GM18520 (cell line): ENCODE measurements around the gene AP4B1.

Source experiments
- ATAC-seq: cut with Tn5 transposase; IDR thresholded peaks from one replicate; pipeline ENCODE4 v1.9.1; 2021; ENCODE audit not compliant: unreplicated experiment

AP4B1 gene

DNA sequence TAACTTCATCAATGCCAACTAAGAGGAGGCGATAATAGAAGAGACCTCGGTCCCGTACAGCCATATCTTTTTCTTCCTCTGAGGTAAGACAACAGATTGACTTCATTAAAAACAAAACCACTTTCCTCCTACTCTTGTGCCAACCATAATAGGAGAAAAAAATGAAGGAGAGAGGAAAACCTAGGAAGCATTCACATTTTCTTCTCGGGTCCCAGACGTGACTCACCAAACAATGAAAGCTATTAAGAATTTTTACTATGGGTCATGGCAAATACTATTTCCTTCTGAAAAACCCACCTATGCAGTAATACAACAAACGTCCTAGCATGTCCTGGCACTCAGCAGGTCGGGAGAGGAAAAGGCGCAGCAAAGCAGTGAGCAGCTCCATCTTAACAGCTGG lies 8.6 kb downstream of the AP4B1 start:
- no peak for ATAC-seq

DNA sequence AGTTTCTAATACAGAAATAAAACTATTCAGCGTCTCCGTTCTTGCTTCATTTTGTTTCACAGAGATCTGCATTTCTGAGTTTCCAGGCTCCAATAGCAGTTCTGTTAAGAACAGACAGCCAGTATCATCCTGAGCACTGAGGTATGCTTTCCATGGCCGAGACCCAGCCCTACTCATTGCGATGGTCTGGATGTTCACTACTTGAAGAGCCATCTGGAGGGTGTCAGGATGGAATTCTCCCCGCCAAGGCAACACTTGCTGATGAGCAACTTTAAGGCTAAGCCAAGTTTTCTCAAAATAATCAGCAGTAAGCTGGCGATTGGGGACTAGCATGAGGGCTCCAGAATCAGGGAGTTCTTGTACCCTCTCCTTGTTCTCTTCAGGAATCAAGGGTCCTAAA lies 9.5 kb downstream of the AP4B1 start:
- ATAC-seq = no peak

DNA sequence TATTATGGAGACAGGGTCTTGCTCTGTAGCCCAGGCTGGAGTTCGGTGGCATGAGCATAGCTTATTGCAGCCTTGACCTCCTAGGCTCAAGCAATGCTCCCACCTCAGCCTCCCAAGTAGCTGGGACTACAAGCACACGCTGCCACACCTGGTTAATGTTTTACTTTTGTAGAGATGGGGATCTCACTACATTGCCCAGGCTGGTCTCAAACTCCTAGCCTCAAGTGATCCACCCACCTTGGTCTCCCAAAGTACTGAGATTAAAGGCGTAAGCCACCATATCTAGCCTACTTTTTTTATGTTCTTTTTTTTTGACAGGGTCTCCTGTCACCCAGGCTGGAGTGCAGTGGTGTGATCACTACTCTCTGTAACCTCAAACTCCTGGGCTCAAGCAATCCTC lies 11.3 kb downstream of the AP4B1 start:
- no peak for ATAC-seq

DNA sequence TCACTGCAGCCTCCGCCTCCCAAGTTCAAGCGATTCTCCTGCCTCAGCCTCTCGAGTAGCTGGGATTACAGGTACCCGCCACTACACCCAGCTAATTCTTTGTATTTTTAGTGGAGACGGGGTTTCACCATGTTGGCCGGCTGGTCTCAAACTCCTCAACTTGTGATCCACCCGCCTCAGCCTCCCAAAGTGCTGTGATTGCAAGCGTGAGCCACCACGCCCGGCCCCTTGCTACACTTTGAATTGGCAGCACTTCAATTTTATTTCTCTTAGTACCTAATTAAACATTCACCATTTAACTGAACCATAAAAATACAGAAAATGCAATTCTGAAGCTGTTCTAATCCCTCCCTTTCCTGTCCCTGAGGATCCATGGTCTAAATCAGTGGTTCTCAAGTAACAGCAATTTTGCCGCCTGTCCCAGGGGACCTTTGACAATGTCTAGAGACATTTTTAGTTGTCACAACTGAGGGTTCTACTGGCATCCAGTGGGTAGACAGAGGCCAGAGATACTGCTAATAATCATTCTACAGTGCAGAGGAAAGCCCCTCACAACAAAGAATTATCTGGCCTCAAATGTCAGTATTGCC lies 12.9 kb downstream of the AP4B1 start:
- no peak for ATAC-seq

DNA sequence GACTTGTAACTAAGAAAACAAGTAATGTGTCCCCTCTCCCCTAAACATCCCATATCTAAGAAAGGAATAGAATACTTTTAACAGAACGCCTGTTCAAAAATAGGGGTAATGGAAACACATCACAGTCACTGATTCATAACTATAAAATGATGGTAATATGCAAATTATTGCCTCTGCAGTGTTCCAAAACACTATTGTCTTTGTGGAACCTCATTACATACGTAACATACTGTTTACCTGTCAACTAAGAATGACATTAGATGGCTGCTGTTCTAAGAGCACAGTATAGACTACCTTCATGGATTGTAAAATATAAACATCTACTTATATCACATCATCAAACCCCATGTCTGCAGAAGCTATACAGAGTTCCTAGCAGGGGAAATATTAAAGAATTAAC lies 13.8 kb downstream of the AP4B1 start:
- no peak for ATAC-seq

DNA sequence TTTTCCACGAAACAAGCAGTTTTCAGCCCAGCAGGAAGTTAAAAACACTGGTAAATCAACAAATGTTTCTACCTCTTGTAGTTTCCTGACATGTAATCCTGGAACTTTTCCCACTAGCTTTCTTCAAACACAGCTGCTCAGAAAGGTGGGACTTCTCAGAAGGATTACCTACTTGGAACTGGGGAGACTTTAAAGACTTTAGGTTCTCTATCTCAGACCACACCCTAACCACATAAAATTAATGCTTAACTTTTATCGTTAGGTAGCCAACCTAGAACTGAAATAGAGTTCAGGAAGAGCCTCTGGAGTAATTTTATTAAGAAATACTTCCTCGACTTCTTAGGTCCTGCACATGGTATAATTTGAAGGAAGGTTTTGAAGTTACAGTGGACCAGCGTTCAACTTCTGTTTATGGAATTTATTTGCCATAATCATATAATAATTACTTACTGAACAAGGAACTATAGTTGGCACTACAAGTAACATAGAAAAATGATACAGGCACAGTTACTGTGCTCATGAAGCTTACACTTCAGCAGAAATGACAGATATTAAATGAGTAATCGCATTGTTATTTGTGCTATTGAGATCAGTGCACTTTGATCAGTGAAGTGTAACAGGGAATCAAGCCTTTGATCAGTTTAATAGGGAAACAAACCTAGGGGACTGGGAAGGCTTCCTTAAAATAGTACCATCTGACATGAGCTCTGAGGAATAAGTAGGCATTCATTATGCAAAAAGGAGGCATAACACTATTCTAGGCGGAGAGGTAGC lies 17.0 kb downstream of the AP4B1 start, which contains the start of gene BCL2L15:
TSS of gene BCL2L15 (minus strand) at position 180 of the 774 bp plus-strand sequence. CDS start 206 bp downstream, outside the sequence.
- ATAC-seq = no peak

DNA sequence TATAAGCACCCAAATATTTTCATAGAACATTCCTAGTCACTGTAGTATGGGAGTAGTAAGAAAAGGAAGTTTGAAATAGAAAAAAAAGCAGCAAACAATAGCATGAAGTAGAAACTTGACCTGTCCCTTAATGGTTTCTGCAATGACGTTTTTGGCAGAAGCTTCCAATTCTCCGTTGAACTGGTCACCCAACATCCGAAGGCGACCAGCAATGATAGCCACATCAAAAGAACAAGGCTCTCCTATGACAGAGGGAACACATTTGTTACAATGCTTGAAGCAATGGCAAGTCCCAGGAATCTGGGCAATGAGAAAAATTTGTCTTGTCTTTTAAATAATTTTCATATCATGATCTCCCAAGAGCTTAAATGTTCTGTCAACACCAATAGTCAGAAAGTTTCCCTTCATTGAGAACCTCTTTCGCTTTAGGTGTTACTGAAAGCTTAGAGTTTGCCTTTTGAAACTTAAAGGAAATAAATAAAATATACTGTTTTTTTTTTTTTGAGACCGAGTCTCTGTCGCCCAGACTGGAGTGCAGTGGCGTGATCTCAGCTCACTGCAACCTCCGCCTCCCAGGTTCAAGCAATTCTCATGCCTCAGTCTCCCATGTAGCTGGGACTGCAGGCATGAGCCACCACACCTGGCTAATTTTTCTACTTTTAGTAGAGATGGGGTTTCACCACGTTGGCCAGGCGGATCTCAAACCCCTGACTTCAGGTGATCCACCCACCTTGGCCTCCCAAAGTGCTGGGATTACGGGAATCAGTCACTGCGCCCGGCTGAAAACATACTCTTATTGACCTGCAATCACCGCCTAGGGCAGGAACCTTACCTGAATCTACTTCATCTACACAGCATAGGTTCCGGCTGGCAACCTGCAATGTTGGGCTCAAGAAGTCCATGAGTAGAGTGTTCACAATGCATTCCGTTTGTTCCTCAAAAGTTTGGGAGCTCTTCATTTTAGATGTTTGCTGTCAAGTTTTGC lies 17.9 kb downstream of the AP4B1 start:
- no peak for ATAC-seq

DNA sequence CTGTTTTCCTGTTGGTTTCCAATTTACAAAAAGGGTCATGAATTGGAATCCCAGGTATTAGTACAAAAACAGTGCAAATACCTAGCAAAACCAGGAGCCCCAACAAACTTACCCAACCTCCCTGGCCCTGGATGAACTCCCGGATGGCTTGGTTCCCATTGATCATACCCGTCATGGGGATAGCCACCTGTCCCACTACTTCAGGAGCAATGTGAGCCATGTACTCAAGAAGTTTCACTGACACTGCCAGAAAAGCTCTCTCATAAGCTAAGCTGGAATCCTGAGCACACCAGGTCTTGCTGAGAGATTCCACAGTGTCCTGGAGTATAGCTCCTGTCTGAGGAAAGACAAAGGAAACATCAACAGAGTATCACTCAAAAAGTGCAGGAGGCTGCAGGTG lies 22.9 kb downstream of the AP4B1 start:
- ATAC-seq = no peak

DNA sequence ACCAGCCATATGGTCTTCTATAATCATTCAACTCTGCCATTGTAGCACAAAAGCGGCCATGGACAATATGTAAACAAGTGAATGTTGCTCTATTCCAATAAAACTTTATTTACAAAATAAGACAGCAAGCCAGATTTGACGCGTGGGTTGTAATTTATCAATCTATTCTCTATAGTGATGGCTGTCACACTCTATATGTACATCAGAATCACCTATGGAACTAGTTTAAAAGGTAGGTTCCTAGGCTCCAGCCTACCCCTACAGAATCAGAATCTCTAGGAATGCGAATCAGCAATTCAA lies 24.9 kb downstream of the AP4B1 start:
- no peak for ATAC-seq

DNA sequence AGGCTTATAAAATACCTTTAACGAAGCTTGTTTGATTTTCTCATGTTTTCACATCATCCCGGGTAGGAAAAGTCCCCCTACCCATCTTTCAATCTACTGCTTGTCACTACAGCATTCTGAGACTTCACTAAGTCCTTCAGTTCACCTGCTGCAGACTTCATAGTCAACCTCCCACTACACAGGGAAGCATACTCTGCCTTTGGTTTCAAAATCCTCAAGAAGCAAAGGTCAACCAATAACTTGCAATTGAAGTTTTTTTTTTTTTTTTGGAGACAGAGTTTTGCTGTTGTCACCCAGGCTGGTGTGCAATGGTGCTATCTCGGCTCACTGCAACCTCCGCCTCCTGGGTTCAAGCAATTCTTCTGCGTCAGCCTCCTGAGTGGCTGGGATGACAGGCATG lies 28.4 kb downstream of the AP4B1 start:
- no peak for ATAC-seq

DNA sequence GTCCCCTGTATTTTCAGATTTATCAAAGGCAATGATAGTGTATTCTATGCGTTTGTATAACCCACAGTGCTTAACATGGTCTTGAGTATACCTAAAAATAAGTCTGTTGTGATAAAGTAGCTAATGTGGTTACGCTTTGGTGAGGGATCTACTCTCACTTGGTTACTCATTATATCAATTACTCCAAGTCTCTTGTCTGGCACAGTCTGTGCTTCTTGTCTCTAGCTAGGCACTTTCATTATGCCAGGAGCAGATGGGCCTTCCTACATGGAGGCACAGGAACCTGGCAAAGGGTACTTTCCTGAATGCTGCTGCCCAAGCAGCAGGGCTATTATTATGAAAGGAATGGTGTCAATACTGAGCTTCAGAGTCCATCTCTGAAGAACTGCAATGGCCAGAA lies 28.9 kb downstream of the AP4B1 start:
- peak; percentile 21 for ATAC-seq

DNA sequence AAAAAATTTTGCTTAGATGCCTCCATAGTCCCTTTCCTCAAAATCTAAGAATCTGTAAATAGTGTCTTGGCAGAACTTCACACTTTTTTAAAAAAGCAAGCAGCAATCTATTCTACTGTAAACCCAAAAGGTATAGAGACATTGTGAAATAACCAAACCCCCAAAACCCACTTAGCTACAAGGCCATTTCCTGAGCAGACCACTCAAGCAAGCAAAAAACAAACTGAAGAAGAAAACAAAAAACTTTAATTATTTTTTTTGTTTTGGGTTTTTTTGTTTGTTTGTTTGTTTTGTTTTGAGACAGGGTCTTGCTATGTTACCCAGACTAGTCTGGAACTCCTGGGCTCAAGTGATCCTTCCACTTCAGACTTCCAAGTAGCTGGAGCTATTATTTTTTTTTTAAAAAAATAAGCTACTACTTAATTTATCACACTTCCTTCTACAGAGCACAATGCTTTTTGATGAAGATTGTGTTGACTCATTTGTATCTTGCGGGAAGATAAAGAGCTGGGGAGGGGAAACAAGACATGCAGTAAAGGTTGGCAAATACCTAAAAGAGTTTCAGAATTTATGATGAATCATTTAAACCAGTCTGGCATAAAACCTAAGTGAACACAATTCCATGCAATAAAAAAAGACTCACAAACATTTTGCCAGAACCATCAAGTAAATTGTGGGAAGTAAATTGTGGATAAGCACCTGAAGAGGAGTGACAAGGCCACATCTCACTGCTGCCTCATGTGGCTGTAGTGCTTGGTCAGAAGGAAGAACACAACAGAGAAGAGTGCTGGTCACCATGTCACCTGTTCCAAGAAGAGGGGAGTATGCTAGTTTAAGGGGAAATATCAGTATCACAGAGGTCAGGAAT lies 30.4 kb downstream of the AP4B1 start:
- no peak for ATAC-seq

DNA sequence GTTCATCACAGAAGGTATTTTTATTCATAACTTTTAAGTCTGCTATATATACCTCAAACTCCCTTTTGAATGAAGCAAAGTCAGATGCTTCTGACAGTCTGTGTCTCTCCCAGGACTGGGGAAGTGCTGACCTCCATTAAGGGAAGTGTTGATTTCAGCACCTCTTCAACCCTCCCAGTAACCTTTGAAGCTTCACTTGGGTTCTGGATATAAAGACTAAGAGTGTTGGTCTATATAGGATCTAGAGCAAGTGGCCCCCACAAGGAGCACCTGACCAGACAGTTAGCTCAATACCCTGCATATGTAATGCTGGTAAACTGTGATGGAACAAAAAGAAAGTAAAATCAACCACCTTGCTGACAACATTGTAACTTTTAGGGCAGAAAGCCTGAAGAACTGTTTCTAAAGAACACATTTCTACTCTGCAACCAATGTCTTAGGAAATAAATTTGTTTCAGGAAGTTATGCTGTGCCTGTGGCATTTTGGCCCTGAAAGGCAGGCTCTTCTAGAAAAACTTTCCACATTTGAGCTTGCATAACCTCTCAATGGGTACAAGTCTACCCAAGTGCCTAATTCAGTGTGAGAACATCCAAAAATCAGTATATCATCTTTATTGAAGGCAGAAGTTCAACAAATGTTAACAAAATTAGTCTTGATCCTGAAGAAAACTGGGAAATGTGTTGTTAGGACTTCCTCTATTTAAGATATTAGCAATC lies 32.2 kb downstream of the AP4B1 start:
- ATAC-seq = no peak

DNA sequence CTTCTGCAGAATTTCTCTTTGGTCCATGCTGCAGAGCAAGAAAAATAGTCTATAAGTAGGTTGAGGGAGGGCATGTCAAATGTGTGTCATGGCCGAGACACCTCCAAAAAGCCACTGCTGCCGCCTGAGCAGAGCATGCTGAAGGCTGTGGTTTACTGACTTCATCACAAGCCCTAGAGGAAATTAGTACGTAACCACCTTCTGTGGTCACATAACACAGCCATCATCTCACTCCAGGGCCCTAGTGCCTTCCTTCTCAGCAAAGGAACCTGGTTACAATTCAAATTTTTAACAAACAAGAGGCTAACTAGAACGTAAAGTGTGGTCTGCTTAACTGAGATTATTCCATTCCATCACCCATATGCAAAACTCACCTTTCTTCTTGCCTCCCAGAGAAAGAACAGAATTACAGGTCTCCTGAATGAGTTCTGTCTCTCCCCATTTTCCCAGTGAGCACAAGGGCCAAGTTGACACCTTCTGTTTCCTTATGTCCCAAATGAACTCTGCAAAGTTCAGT lies 32.9 kb downstream of the AP4B1 start, which contains the start of gene PTPN22:
TSS of gene PTPN22 (minus strand) at position 116 of the 517 bp plus-strand sequence.
- ATAC-seq = peak; percentile 90

DNA sequence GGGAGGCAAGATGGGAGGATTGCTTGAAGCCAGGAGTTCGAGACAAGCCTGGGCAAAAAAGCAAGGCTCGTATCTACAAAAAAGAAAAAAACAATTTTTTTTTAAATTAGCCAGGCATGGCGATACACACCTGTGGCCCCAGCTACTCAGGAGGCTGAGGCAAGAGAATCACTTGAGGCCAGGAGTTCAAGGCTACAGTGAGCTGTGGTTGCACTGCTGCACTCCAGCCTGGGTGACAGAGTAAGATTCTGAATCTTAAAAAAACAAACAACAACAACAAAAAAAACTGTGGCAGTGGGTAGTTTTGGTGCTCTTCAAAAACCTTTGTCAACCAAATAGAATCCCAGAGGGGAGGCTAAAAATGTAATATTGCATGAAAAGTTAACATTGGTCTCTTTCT lies 33.8 kb downstream of the AP4B1 start:
- ATAC-seq = no peak

DNA sequence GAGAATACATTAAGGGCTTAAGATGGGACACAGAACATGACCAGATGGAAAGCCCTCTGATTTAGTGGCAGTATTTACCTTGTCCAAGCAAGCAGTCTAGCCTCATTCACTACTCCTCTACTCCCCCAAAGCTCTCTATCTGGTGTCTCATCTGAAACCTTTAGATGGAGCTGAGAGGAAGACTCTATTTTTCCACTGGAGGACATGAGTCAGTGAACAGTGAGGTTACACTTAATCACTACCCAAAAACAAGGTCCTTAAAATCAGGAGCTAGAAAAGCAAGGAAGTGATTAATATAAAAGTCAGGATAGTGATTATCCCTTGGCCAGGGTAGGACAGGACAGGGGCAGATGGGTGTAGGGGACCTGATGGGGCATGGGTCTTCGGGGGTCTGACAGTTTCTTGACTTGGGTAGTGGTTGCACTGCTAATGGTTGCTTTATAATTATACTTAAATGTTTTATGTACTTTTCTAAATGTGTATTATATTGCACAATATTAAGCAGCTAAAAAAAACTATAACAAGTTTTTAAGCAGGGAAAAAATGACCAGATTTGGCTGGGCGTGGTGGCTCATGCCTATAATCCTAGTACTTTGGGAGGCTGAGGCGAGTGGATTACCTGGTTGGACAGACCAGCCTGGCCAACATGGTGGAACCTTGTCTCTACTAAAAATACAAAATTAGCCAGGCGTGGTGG lies 36.1 kb downstream of the AP4B1 start:
- ATAC-seq = no peak

DNA sequence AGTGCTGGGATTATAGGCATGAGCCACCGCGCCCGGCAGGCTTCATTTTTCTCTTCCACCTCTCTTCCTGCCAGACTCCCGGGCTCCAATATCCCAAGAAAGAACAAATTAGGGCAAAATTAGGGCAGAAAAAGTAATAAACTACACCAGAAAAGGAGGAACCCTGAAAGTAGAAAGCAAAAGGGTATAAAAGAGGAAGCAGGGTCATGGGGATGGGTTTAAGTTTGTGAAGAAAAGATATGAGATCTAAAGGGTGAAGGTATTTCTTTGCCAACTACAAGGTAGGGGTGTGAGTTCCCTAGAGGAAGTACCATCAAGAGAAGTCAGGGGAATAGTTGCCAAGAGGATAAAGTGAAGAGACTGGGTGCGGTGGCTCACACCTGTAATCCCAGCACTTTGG lies 43.0 kb downstream of the AP4B1 start:
- no peak for ATAC-seq

DNA sequence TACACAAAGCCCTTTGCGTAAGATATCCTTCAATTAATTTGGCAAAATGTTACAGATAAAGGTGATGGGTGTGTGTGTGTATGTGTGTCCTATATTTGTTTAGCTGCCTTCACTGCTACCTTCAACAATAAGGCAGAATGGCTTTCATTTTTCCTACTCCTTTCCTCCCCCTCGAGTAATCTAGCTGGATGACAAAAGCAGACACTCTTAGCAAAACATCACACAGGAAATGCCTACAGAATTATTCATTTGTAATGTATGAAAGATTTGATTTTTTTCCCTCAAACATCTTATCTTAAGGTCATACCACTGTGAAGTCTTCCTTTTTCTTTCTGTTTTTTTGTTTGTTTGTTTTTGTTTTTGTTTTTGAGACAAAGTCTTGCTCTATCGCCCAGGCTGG lies 43.7 kb downstream of the AP4B1 start:
- no peak for ATAC-seq

DNA sequence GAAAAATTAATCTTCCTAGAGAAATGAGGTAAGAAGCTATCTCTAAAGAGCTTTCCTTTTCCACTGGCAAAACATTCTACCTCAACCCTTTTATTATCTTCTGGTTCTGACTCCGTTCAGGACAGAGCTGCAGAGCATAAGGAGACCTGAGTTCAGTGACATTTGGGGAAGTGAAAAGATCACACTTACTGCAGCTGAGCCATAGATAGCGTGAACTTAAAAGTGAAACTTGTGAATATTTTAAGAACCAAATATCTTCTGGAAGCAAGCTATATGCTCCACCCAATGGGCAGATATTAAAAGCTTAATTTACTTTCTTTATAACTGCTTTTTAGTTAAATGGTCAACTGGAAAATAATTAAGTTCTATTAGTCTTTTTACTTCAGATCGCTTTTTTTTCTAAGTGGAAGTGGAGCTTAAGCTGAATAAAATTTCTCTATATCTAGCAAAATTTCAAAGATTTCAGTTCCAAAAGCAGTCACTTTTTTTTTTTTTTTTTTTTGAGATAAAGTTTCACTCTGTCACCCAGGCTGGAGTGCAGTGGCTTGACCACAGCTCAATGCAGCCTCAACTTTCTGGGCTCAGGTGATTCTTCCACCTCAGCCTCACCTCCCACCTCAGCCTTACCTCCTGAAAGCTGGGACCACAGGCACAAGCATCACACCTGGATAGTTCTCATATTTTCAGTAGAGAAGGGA lies 45.0 kb downstream of the AP4B1 start:
- peak; percentile 84 for ATAC-seq
